Upper lobe of left lung (tissue), 4 donors: Measurements from ENCODE around the gene SIRPB2.

Experiments
- EP300 ChIP-seq, 4 donors: sonication (generic); formaldehyde crosslinking; IDR thresholded peaks; one replicate each; pipeline ENCODE4 v1.5.1; 2017; ENCODE audit warnings: antibody characterized with exemption in 4 of 4, control low read depth in 2 of 4
- POLR2A ChIP-seq, 4 donors: fragments of 450-650 bp; IDR thresholded peaks; one replicate each; pipeline ENCODE4 v1.5.1; 2016 to 2017; ENCODE audit warnings: antibody characterized with exemption in 4 of 4, mild to moderate bottlenecking in 2 of 4
- TF ChIP-seq, protein P1 (sequence below), 6 experiments: fragments of 450-650 bp in 4 of 6; fragments of 200-600 bp in 2 of 6; sonication (generic) in 2 of 6; IDR thresholded peaks; one replicate each; pipeline ENCODE4 v1.5.1; 2016 to 2019; ENCODE audit warnings: antibody characterized with exemption in 6 of 6

DNA sequence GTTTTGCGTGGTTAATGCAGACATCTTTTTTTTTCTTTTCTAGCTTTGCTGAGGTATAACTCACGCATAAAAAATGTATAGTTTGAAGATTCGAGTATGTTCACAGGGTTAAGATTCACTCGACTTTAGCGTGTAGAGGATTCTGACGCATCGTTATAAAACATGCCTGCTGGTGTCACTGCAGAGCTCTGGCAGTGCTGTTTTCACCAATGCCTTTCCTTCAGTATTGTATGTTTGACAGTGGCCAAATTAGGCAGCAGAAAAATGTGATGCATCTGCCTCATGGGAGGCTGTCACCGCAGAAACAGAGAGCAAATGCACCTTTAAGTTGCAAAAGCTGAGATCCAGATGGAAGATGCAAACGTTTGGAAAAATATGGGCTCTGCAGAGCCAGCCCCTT lies 18.0 kb upstream of the SIRPB2 start:
- TF ChIP-seq EP300 (IDR thresholded peaks at IDR 0.05) (no peak), POLR2A (IDR thresholded peaks at IDR 0.05) (no peak)
- TF ChIP-seq, protein P1, sequence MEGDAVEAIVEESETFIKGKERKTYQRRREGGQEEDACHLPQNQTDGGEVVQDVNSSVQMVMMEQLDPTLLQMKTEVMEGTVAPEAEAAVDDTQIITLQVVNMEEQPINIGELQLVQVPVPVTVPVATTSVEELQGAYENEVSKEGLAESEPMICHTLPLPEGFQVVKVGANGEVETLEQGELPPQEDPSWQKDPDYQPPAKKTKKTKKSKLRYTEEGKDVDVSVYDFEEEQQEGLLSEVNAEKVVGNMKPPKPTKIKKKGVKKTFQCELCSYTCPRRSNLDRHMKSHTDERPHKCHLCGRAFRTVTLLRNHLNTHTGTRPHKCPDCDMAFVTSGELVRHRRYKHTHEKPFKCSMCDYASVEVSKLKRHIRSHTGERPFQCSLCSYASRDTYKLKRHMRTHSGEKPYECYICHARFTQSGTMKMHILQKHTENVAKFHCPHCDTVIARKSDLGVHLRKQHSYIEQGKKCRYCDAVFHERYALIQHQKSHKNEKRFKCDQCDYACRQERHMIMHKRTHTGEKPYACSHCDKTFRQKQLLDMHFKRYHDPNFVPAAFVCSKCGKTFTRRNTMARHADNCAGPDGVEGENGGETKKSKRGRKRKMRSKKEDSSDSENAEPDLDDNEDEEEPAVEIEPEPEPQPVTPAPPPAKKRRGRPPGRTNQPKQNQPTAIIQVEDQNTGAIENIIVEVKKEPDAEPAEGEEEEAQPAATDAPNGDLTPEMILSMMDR (IDR thresholded peaks at IDR 0.05), result peak in 1 of 6 experiments; percentile 24
